H9 (cell line): Measurements from ENCODE around the gene TXLNB. TPM values are rescaled to one million over a fixed set of nuclear protein-coding genes. Genes with fewer than 3 reads are reported as not detected.

Source experiments
- DNase-seq: peaks from one replicate; pipeline ENCODE4 v3.0.0-alpha.2; 2017
- H2AFZ ChIP-seq: one replicate; pipeline ENCODE4 v1.6.1; 2013; ENCODE audit warnings: mild to moderate bottlenecking, low read length, control low read depth, moderate library complexity
- H2AK5ac ChIP-seq: 2 replicates; pipeline ENCODE4 v1.6.1; 2013; ENCODE audit warnings: low read length, control low read depth, mixed read lengths; ENCODE audit not compliant: insufficient read length
- H2BK120ac ChIP-seq: one replicate; pipeline ENCODE4 v1.6.1; 2013; ENCODE audit warnings: low read depth, mild to moderate bottlenecking, low read length, control low read depth, inconsistent platforms; ENCODE audit not compliant: poor library complexity, severe bottlenecking
- H2BK12ac ChIP-seq: 2 replicates; pipeline ENCODE4 v1.6.1; 2013; ENCODE audit warnings: low read length, control low read depth, mixed read lengths, low read depth; ENCODE audit not compliant: insufficient read length
- H2BK15ac ChIP-seq: 2 replicates; pipeline ENCODE4 v1.6.1; 2013; ENCODE audit warnings: low read depth, low read length, control low read depth
- H2BK20ac ChIP-seq: one replicate; pipeline ENCODE4 v1.6.1; 2013; ENCODE audit warnings: low read depth, mild to moderate bottlenecking, low read length, control low read depth, inconsistent platforms; ENCODE audit not compliant: poor library complexity, severe bottlenecking
- H2BK5ac ChIP-seq: 2 replicates; pipeline ENCODE4 v1.6.1; 2013; ENCODE audit warnings: low read length, control low read depth, mixed read lengths; ENCODE audit not compliant: insufficient read length
- H3K14ac ChIP-seq: 2 replicates; pipeline ENCODE4 v1.6.1; 2013; ENCODE audit warnings: low read length, control low read depth; ENCODE audit not compliant: insufficient read depth
- H3K18ac ChIP-seq: 2 replicates; pipeline ENCODE4 v1.6.1; 2013; ENCODE audit warnings: low read depth, mild to moderate bottlenecking, mixed read lengths, low read length, control low read depth; ENCODE audit not compliant: insufficient read length
- H3K23ac ChIP-seq: 2 replicates; pipeline ENCODE4 v1.6.1; 2013; ENCODE audit warnings: low read length, control low read depth, mixed read lengths, low read depth; ENCODE audit not compliant: insufficient read length
- H3K23me2 ChIP-seq: 2 replicates; pipeline ENCODE4 v1.6.1; 2013; ENCODE audit warnings: low read depth, mild to moderate bottlenecking, mixed read lengths, low read length, control low read depth; ENCODE audit not compliant: insufficient read length, poor library complexity, severe bottlenecking
- H3K27ac ChIP-seq: 2 replicates; pipeline ENCODE4 v1.5.1; 2013; ENCODE audit warnings: low read length, control low read depth, mixed read lengths, low read depth; ENCODE audit not compliant: insufficient read length
- H3K27me3 ChIP-seq: 2 replicates; pipeline ENCODE4 v1.6.1; 2013; ENCODE audit warnings: low read length, control low read depth, inconsistent platforms; ENCODE audit not compliant: insufficient read depth
- H3K4ac ChIP-seq: 2 replicates; pipeline ENCODE4 v1.6.1; 2013; ENCODE audit warnings: low read depth, mild to moderate bottlenecking, control low read depth, inconsistent platforms, low read length, moderate library complexity
- H3K4me1 ChIP-seq: 2 replicates; pipeline ENCODE4 v1.6.1; 2013; ENCODE audit warnings: low read length, control low read depth, inconsistent platforms; ENCODE audit not compliant: insufficient read depth
- H3K4me2 ChIP-seq: 2 replicates; pipeline ENCODE4 v1.6.1; 2013; ENCODE audit warnings: low read length, control low read depth, mixed read lengths; ENCODE audit not compliant: insufficient read length, insufficient read depth
- H3K56ac ChIP-seq: 2 replicates; pipeline ENCODE4 v1.6.1; 2013; ENCODE audit warnings: low read depth, mild to moderate bottlenecking, mixed read lengths, low read length, control low read depth; ENCODE audit not compliant: insufficient read length
- H3K79me1 ChIP-seq: 2 replicates; pipeline ENCODE4 v1.6.1; 2013; ENCODE audit warnings: low read depth, mild to moderate bottlenecking, moderate library complexity, low read length, control low read depth, inconsistent platforms; ENCODE audit not compliant: insufficient read depth, poor library complexity, severe bottlenecking
- H3K79me2 ChIP-seq: 2 replicates; pipeline ENCODE4 v1.6.1; 2013; ENCODE audit warnings: low read length, control low read depth, inconsistent platforms; ENCODE audit not compliant: insufficient read depth
- H3K9ac ChIP-seq: 2 replicates; pipeline ENCODE4 v1.6.1; 2013; ENCODE audit warnings: low read length, control low read depth, mixed read lengths; ENCODE audit not compliant: insufficient read length; ENCODE audit errors: extremely low read depth
- H3K9me3 ChIP-seq: one replicate; pipeline ENCODE4 v1.6.1; 2013; ENCODE audit warnings: low read depth, low read length, inconsistent platforms; ENCODE audit not compliant: control insufficient read depth
- H3T11ph ChIP-seq: one replicate; pipeline ENCODE4 v1.6.1; 2013; ENCODE audit warnings: mild to moderate bottlenecking, low read length, control low read depth, inconsistent platforms
- H4K20me1 ChIP-seq: one replicate; pipeline ENCODE4 v1.6.1; 2013; ENCODE audit not compliant: control insufficient read depth, insufficient read length, insufficient read depth
- H4K5ac ChIP-seq: 2 replicates; pipeline ENCODE4 v1.6.1; 2013; ENCODE audit warnings: low read depth, mild to moderate bottlenecking, mixed read lengths, low read length, control low read depth; ENCODE audit not compliant: insufficient read length
- H4K8ac ChIP-seq: replicated peaks from 2 replicates; pipeline ENCODE4 v1.6.1; 2013; ENCODE audit warnings: low read length, control low read depth, mixed read lengths, low read depth; ENCODE audit not compliant: insufficient read length
- H4K91ac ChIP-seq: 2 replicates; pipeline ENCODE4 v1.6.1; 2013; ENCODE audit warnings: low read depth, mild to moderate bottlenecking, moderate library complexity, mixed read lengths, low read length, control low read depth; ENCODE audit not compliant: insufficient read length
- H3K27ac Mint-ChIP-seq, 3 experiments: 2 replicates in 2 of 3; 3 replicates in 1 of 3; pipeline ENCODE4 v1.8.0; 2020 to 2021; ENCODE audit warnings: mixed read lengths in 3 of 3, mild to moderate bottlenecking in 1 of 3, moderate library complexity in 1 of 3
- H3K27me3 Mint-ChIP-seq: 2 replicates; pipeline ENCODE4 v1.8.0; 2021; ENCODE audit warnings: low read depth, mild to moderate bottlenecking, moderate library complexity, mixed read lengths
- H3K36me3 Mint-ChIP-seq, 3 experiments: 2 replicates in 2 of 3; 3 replicates in 1 of 3; pipeline ENCODE4 v1.8.0; 2020 to 2021; ENCODE audit warnings: low read depth in 3 of 3, mixed read lengths in 3 of 3; ENCODE audit not compliant: insufficient read depth in 1 of 3
- H3K4me1 Mint-ChIP-seq, 2 experiments: 2 replicates each; pipeline ENCODE4 v1.8.0; 2020; ENCODE audit warnings: mixed read lengths in 2 of 2
- H3K4me3 Mint-ChIP-seq, 2 experiments: 2 replicates in 1 of 2; 3 replicates in 1 of 2; pipeline ENCODE4 v1.8.0; 2020 to 2021; ENCODE audit warnings: mild to moderate bottlenecking in 2 of 2, mixed read lengths in 2 of 2, moderate library complexity in 1 of 2
- H3K9me3 Mint-ChIP-seq, 2 experiments: 2 replicates in 1 of 2; 3 replicates in 1 of 2; pipeline ENCODE4 v1.8.0; 2020; ENCODE audit warnings: mild to moderate bottlenecking in 2 of 2, mixed read lengths in 2 of 2, moderate library complexity in 1 of 2
- WGBS: extraction: QIAGEN DNeasy Blood & Tissue Kit; methylation state at CpG from one replicate; pipeline ENCODE4 v1.1.7; 2013; ENCODE audit warnings: missing lambda C conversion rate, low lambda C conversion rate, mixed read lengths; ENCODE audit not compliant: insufficient read length; ENCODE audit errors: extremely low coverage; 5-methylcytosine and 5-hydroxymethylcytosine counted together
- total RNA-seq: library from RNA; stranded (reverse); gene quantifications from 2 replicates; pipeline ENCODE4 v1.2.1, GENCODE V29; 2021
- TF ChIP-seq, protein P1 (sequence below): fragments of 200-600 bp; sonication (generic); conservative IDR thresholded peaks from 3 replicates; pipeline ENCODE4 v1.8.0; 2021; ENCODE audit warnings: antibody characterized with exemption, mild to moderate bottlenecking

Gene TXLNB
- total RNA-seq, 1 experiment from 2014 or later, result 0.04 TPM

DNA sequence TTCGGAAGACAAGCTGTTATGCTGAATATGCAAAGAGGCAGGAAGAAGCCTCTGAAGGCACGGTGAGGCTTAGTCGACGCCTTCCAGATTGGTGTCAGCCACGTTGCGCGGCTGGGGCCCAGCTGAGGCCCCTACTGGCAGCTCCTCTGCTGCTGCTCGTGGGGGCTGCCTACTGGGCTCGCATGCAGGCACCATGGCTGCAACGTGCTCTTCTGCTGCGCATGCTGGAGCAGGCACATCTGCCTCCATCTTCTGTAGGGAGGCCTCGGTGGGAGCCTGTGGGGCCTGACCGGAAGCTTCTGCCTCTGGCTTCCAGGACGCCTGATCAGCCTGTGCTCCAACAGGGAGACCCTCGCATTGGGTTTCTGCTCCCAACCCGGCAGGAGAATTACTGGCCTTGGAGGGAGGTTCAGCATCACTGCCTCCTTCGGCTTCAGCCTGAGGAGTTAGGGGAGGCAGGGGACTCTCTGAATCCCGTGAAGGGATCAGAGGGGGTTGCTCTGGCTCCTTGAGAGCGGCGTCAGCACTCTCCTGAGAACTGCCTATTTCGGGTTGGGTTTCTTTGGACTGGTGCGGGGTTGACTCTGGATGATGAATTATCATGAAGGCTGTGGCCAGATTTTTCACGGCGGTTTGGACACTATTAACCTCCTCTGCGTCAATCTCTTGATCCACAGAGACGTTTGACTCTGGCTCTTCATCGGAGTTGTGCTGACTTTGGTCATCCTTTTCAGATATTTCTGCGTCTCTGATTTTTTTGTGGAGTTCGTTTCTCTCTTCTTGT lies 49.1 kb downstream of the TXLNB start:
- H3K9me3 ChIP-seq, result no peaks in the 10 kb centered on the region
- H3K4ac ChIP-seq, result no peak overlapping the region
- H3K79me2 ChIP-seq, result no peaks in the 10 kb centered on the region
- H3K27ac ChIP-seq, result no peak overlapping the region
- Mint-ChIP-seq H3K27ac (no peak overlapping the region; a peak in 1 of 7 replicates), H3K36me3 (no peaks in the 10 kb centered on the region), H3K9me3 (no peaks in the 10 kb centered on the region), H3K4me1 (peaks cover 0 to 9% of the 10 kb centered on the region in 2 experiments; a peak in 2 of 4 replicates), H3K4me3 (no peak overlapping the region), H3K27me3 (no peaks in the 10 kb centered on the region)
- no peak overlapping the region for H3K4me2 ChIP-seq
- no peak overlapping the region for H4K91ac ChIP-seq
- H2BK15ac ChIP-seq, result no peak overlapping the region
- H2BK20ac ChIP-seq, result no peak overlapping the region
- H4K5ac ChIP-seq, result no peak overlapping the region
- no peaks in the 10 kb centered on the region for H3K27me3 ChIP-seq
- H3K14ac ChIP-seq, result no peak overlapping the region
- H3K9ac ChIP-seq, result no peak overlapping the region
- no peaks in the 10 kb centered on the region for H3K4me1 ChIP-seq
- H4K8ac ChIP-seq, result no peak overlapping the region
- no peak overlapping the region for H2BK5ac ChIP-seq
- H3K23me2 ChIP-seq, result no peaks in the 10 kb centered on the region
- no peaks in the 10 kb centered on the region for H4K20me1 ChIP-seq
- TF ChIP-seq, protein P1, sequence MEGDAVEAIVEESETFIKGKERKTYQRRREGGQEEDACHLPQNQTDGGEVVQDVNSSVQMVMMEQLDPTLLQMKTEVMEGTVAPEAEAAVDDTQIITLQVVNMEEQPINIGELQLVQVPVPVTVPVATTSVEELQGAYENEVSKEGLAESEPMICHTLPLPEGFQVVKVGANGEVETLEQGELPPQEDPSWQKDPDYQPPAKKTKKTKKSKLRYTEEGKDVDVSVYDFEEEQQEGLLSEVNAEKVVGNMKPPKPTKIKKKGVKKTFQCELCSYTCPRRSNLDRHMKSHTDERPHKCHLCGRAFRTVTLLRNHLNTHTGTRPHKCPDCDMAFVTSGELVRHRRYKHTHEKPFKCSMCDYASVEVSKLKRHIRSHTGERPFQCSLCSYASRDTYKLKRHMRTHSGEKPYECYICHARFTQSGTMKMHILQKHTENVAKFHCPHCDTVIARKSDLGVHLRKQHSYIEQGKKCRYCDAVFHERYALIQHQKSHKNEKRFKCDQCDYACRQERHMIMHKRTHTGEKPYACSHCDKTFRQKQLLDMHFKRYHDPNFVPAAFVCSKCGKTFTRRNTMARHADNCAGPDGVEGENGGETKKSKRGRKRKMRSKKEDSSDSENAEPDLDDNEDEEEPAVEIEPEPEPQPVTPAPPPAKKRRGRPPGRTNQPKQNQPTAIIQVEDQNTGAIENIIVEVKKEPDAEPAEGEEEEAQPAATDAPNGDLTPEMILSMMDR, result no peak
- peak; percentile 34 for DNase-seq
- H3K56ac ChIP-seq, result no peak overlapping the region
- H2BK12ac ChIP-seq, result no peak overlapping the region
- H3K23ac ChIP-seq, result no peak overlapping the region
- no peak overlapping the region for H2AFZ ChIP-seq
- no CpG with 5 or more reads among the region's 29 CpGs for WGBS
- H3K18ac ChIP-seq, result no peak overlapping the region
- H2AK5ac ChIP-seq, result no peak overlapping the region
- H3T11ph ChIP-seq, result no peak overlapping the region
- H2BK120ac ChIP-seq, result no peak overlapping the region
- no peaks in the 10 kb centered on the region for H3K79me1 ChIP-seq
